CMK (cell line): ENCODE data around the gene SLIT2.

Source experiments
- DNase-seq: peaks from one replicate; pipeline ENCODE4 v3.0.0-alpha.2; 2010; ENCODE audit warnings: low read depth

SLIT2 gene

DNA sequence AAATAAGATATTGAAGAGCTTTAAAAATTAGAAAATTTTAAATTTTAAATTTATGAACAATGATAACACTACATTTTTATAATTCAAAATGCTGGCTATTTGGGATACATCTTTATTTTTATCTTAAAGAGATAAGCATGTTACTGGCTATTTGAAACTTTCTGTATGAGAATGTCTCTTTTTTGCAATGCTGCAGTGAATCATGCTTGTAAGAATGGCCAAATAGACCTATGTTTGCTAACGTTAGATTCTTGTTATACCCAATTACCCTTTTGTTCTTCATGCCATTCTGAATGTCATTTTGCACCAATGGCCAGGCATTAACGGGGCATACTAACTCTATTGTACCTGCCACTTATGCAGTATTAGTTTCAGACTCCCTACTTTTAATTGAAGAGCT, 49.5 kb downstream of the SLIT2 start:
- no peak for DNase-seq
